H9 (cell line): ENCODE data around the gene CD164L2. TPM values are rescaled to one million over a fixed set of nuclear protein-coding genes. Genes with fewer than 3 reads are reported as not detected.

Experiments
- DNase-seq: peaks from one replicate; pipeline ENCODE4 v3.0.0-alpha.2; 2017
- H2AFZ ChIP-seq: one replicate; pipeline ENCODE4 v1.6.1; 2013; ENCODE audit warnings: mild to moderate bottlenecking, low read length, control low read depth, moderate library complexity
- H2AK5ac ChIP-seq: 2 replicates; pipeline ENCODE4 v1.6.1; 2013; ENCODE audit warnings: low read length, control low read depth, mixed read lengths; ENCODE audit not compliant: insufficient read length
- H2BK120ac ChIP-seq: one replicate; pipeline ENCODE4 v1.6.1; 2013; ENCODE audit warnings: low read depth, mild to moderate bottlenecking, low read length, control low read depth, inconsistent platforms; ENCODE audit not compliant: poor library complexity, severe bottlenecking
- H2BK12ac ChIP-seq: 2 replicates; pipeline ENCODE4 v1.6.1; 2013; ENCODE audit warnings: low read length, control low read depth, mixed read lengths, low read depth; ENCODE audit not compliant: insufficient read length
- H2BK15ac ChIP-seq: 2 replicates; pipeline ENCODE4 v1.6.1; 2013; ENCODE audit warnings: low read depth, low read length, control low read depth
- H2BK20ac ChIP-seq: one replicate; pipeline ENCODE4 v1.6.1; 2013; ENCODE audit warnings: low read depth, mild to moderate bottlenecking, low read length, control low read depth, inconsistent platforms; ENCODE audit not compliant: poor library complexity, severe bottlenecking
- H2BK5ac ChIP-seq: 2 replicates; pipeline ENCODE4 v1.6.1; 2013; ENCODE audit warnings: low read length, control low read depth, mixed read lengths; ENCODE audit not compliant: insufficient read length
- H3K14ac ChIP-seq: 2 replicates; pipeline ENCODE4 v1.6.1; 2013; ENCODE audit warnings: low read length, control low read depth; ENCODE audit not compliant: insufficient read depth
- H3K18ac ChIP-seq: 2 replicates; pipeline ENCODE4 v1.6.1; 2013; ENCODE audit warnings: low read depth, mild to moderate bottlenecking, mixed read lengths, low read length, control low read depth; ENCODE audit not compliant: insufficient read length
- H3K23ac ChIP-seq: 2 replicates; pipeline ENCODE4 v1.6.1; 2013; ENCODE audit warnings: low read length, control low read depth, mixed read lengths, low read depth; ENCODE audit not compliant: insufficient read length
- H3K23me2 ChIP-seq: 2 replicates; pipeline ENCODE4 v1.6.1; 2013; ENCODE audit warnings: low read depth, mild to moderate bottlenecking, mixed read lengths, low read length, control low read depth; ENCODE audit not compliant: insufficient read length, poor library complexity, severe bottlenecking
- H3K27ac ChIP-seq: 2 replicates; pipeline ENCODE4 v1.5.1; 2013; ENCODE audit warnings: low read length, control low read depth, mixed read lengths, low read depth; ENCODE audit not compliant: insufficient read length
- H3K27me3 ChIP-seq: 2 replicates; pipeline ENCODE4 v1.6.1; 2013; ENCODE audit warnings: low read length, control low read depth, inconsistent platforms; ENCODE audit not compliant: insufficient read depth
- H3K4ac ChIP-seq: 2 replicates; pipeline ENCODE4 v1.6.1; 2013; ENCODE audit warnings: low read depth, mild to moderate bottlenecking, control low read depth, inconsistent platforms, low read length, moderate library complexity
- H3K4me1 ChIP-seq: 2 replicates; pipeline ENCODE4 v1.6.1; 2013; ENCODE audit warnings: low read length, control low read depth, inconsistent platforms; ENCODE audit not compliant: insufficient read depth
- H3K4me2 ChIP-seq: 2 replicates; pipeline ENCODE4 v1.6.1; 2013; ENCODE audit warnings: low read length, control low read depth, mixed read lengths; ENCODE audit not compliant: insufficient read length, insufficient read depth
- H3K56ac ChIP-seq: 2 replicates; pipeline ENCODE4 v1.6.1; 2013; ENCODE audit warnings: low read depth, mild to moderate bottlenecking, mixed read lengths, low read length, control low read depth; ENCODE audit not compliant: insufficient read length
- H3K79me1 ChIP-seq: 2 replicates; pipeline ENCODE4 v1.6.1; 2013; ENCODE audit warnings: low read depth, mild to moderate bottlenecking, moderate library complexity, low read length, control low read depth, inconsistent platforms; ENCODE audit not compliant: insufficient read depth, poor library complexity, severe bottlenecking
- H3K79me2 ChIP-seq: 2 replicates; pipeline ENCODE4 v1.6.1; 2013; ENCODE audit warnings: low read length, control low read depth, inconsistent platforms; ENCODE audit not compliant: insufficient read depth
- H3K9ac ChIP-seq: 2 replicates; pipeline ENCODE4 v1.6.1; 2013; ENCODE audit warnings: low read length, control low read depth, mixed read lengths; ENCODE audit not compliant: insufficient read length; ENCODE audit errors: extremely low read depth
- H3K9me3 ChIP-seq: one replicate; pipeline ENCODE4 v1.6.1; 2013; ENCODE audit warnings: low read depth, low read length, inconsistent platforms; ENCODE audit not compliant: control insufficient read depth
- H3T11ph ChIP-seq: one replicate; pipeline ENCODE4 v1.6.1; 2013; ENCODE audit warnings: mild to moderate bottlenecking, low read length, control low read depth, inconsistent platforms
- H4K20me1 ChIP-seq: one replicate; pipeline ENCODE4 v1.6.1; 2013; ENCODE audit not compliant: control insufficient read depth, insufficient read length, insufficient read depth
- H4K5ac ChIP-seq: 2 replicates; pipeline ENCODE4 v1.6.1; 2013; ENCODE audit warnings: low read depth, mild to moderate bottlenecking, mixed read lengths, low read length, control low read depth; ENCODE audit not compliant: insufficient read length
- H4K8ac ChIP-seq: replicated peaks from 2 replicates; pipeline ENCODE4 v1.6.1; 2013; ENCODE audit warnings: low read length, control low read depth, mixed read lengths, low read depth; ENCODE audit not compliant: insufficient read length
- H4K91ac ChIP-seq: 2 replicates; pipeline ENCODE4 v1.6.1; 2013; ENCODE audit warnings: low read depth, mild to moderate bottlenecking, moderate library complexity, mixed read lengths, low read length, control low read depth; ENCODE audit not compliant: insufficient read length
- H3K27ac Mint-ChIP-seq, 3 experiments: 2 replicates in 2 of 3; 3 replicates in 1 of 3; pipeline ENCODE4 v1.8.0; 2020 to 2021; ENCODE audit warnings: mixed read lengths in 3 of 3, mild to moderate bottlenecking in 1 of 3, moderate library complexity in 1 of 3
- H3K27me3 Mint-ChIP-seq: 2 replicates; pipeline ENCODE4 v1.8.0; 2021; ENCODE audit warnings: low read depth, mild to moderate bottlenecking, moderate library complexity, mixed read lengths
- H3K36me3 Mint-ChIP-seq, 3 experiments: 2 replicates in 2 of 3; 3 replicates in 1 of 3; pipeline ENCODE4 v1.8.0; 2020 to 2021; ENCODE audit warnings: low read depth in 3 of 3, mixed read lengths in 3 of 3; ENCODE audit not compliant: insufficient read depth in 1 of 3
- H3K4me1 Mint-ChIP-seq, 2 experiments: 2 replicates each; pipeline ENCODE4 v1.8.0; 2020; ENCODE audit warnings: mixed read lengths in 2 of 2
- H3K4me3 Mint-ChIP-seq, 2 experiments: 2 replicates in 1 of 2; 3 replicates in 1 of 2; pipeline ENCODE4 v1.8.0; 2020 to 2021; ENCODE audit warnings: mild to moderate bottlenecking in 2 of 2, mixed read lengths in 2 of 2, moderate library complexity in 1 of 2
- H3K9me3 Mint-ChIP-seq, 2 experiments: 2 replicates in 1 of 2; 3 replicates in 1 of 2; pipeline ENCODE4 v1.8.0; 2020; ENCODE audit warnings: mild to moderate bottlenecking in 2 of 2, mixed read lengths in 2 of 2, moderate library complexity in 1 of 2
- CTCF ChIP-seq: fragments of 200-600 bp; sonication (generic); conservative IDR thresholded peaks from 3 replicates; pipeline ENCODE4 v1.8.0; 2021; ENCODE audit warnings: antibody characterized with exemption, mild to moderate bottlenecking
- WGBS: extraction: QIAGEN DNeasy Blood & Tissue Kit; methylation state at CpG from one replicate; pipeline ENCODE4 v1.1.7; 2013; ENCODE audit warnings: missing lambda C conversion rate, low lambda C conversion rate, mixed read lengths; ENCODE audit not compliant: insufficient read length; ENCODE audit errors: extremely low coverage; 5-methylcytosine and 5-hydroxymethylcytosine counted together
- total RNA-seq: library from RNA; stranded (reverse); gene quantifications from 2 replicates; pipeline ENCODE4 v1.2.1, GENCODE V29; 2021

The CD164L2 gene
- total RNA-seq, 1 experiment from 2014 or later = 1.2 TPM

DNA sequence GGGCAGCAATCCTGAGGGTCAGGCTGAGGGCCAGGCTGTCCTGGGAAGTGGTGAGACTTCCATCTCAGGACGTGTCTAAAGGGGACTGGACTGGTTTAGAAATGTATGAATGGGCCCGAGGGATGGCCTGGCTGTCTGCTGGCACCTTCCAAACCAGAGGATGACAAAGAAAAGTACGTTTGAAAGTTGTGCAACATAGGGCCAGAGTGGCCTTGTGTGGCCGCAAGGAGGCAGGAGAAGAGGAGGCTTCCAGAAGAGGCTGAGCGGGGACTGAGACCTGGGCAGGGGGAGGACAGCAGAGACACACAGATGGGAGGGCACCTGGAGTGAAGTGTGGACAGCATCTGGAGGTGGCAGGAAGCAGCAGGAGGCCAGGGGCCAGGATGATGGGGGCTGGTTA, 43.9 kb downstream of the CD164L2 start:
- no peak overlapping the region for H4K91ac ChIP-seq
- Mint-ChIP-seq H3K4me3 (no peak overlapping the region), H3K27me3 (peaks cover 2% of the 10 kb centered on the region), H3K4me1 (peaks cover 38 to 43% of the 10 kb centered on the region in 2 experiments), H3K27ac (peak overlapping the region in 1 of 3 experiments; percentile 11; a peak in 3 of 7 replicates), H3K36me3 (peaks cover 16 to 30% (median 25%) of the 10 kb centered on the region in 3 experiments; a peak in 6 of 7 replicates), H3K9me3 (no peaks in the 10 kb centered on the region)
- H3K4ac ChIP-seq = no peak overlapping the region
- H3K9me3 ChIP-seq = no peaks in the 10 kb centered on the region
- H3K79me2 ChIP-seq = no peaks in the 10 kb centered on the region
- no peak overlapping the region for H4K8ac ChIP-seq
- no peak overlapping the region for H2AK5ac ChIP-seq
- no peak overlapping the region for H3K23ac ChIP-seq
- no peaks in the 10 kb centered on the region; the same call in 1 of the 2 replicates for H3K4me1 ChIP-seq
- no peak overlapping the region for H2BK20ac ChIP-seq
- H3K14ac ChIP-seq = no peak overlapping the region
- no peak overlapping the region for H3K18ac ChIP-seq
- H4K20me1 ChIP-seq = no peaks in the 10 kb centered on the region
- H3K23me2 ChIP-seq = no peaks in the 10 kb centered on the region
- no peak overlapping the region for H2BK15ac ChIP-seq
- no peak overlapping the region for H2BK12ac ChIP-seq
- H3K27ac ChIP-seq = no peak overlapping the region
- H3K4me2 ChIP-seq = no peak overlapping the region
- no CpG with 5 or more reads among the region's 5 CpGs for WGBS
- no peak overlapping the region for H3K9ac ChIP-seq
- no peak for TF ChIP-seq CTCF
- no peak overlapping the region for H3T11ph ChIP-seq
- no peak overlapping the region for H3K56ac ChIP-seq
- H2BK5ac ChIP-seq = no peak overlapping the region
- H4K5ac ChIP-seq = no peak overlapping the region
- no peak overlapping the region for H2BK120ac ChIP-seq
- H3K79me1 ChIP-seq = no peaks in the 10 kb centered on the region
- no peaks in the 10 kb centered on the region for H3K27me3 ChIP-seq
- no peak overlapping the region for H2AFZ ChIP-seq
- DNase-seq = no peak
